IPS DF 19.7 (cell line): ENCODE measurements around the gene TUFT1.
A peak's percentile ranks its signal among the peaks of the same experiment; 100 is the strongest.
"Not testable (repeated sequence)": the region's sequence is repeated elsewhere in the genome, so short reads cannot be mapped to it uniquely, and the experiment has no call there.

Experiments used
- DNase-seq: peaks from one replicate; pipeline ENCODE4 v3.0.0-alpha.2; 2013; ENCODE audit warnings: low read depth, low spot score

The TUFT1 gene

GRCh38 chr1:151579436-151580225, 39.5 kb downstream of the TUFT1 start:
- DNase-seq: no peak

- DNase-seq: no peak
These were observed 41.3 kb downstream of the TUFT1 start for GRCh38 chr1:151581451-151581850.

- DNase-seq: no peak
These were observed 41.8 kb downstream of the TUFT1 start for GRCh38 chr1:151581921-151582320.

- DNase-seq: no peak
These were observed 43.7 kb downstream of the TUFT1 start for GRCh38 chr1:151583796-151584195.

- DNase-seq: no peak
These were observed 44.2 kb downstream of the TUFT1 start for GRCh38 chr1:151584278-151584677.

- no peak for DNase-seq
These were observed 44.7 kb downstream of the TUFT1 start for GRCh38 chr1:151584780-151585179.

- DNase-seq: no peak
These were observed 45.5 kb downstream of the TUFT1 start for GRCh38 chr1:151585622-151586021.

- no peak for DNase-seq
These were observed 50.9 kb downstream of the TUFT1 start for GRCh38 chr1:151590961-151591360.

- no peak for DNase-seq
These were observed 53.6 kb downstream of the TUFT1 start for GRCh38 chr1:151593730-151594129.

GRCh38 chr1:151594143-151594625, 54.1 kb downstream of the TUFT1 start:
- peak; percentile 70 for DNase-seq

- DNase-seq: no peak
These were observed 56.3 kb downstream of the TUFT1 start for GRCh38 chr1:151596166-151596953.

GRCh38 chr1:151602550-151602949, 62.4 kb downstream of the TUFT1 start:
- DNase-seq: not testable (repeated sequence)

GRCh38 chr1:151604291-151604690, 64.2 kb downstream of the TUFT1 start:
- no peak for DNase-seq

GRCh38 chr1:151606384-151606783, 66.3 kb downstream of the TUFT1 start:
- no peak for DNase-seq

GRCh38 chr1:151606857-151607256, 66.7 kb downstream of the TUFT1 start:
- no peak for DNase-seq

GRCh38 chr1:151610142-151610541, 70.0 kb downstream of the TUFT1 start:
- no peak for DNase-seq

GRCh38 chr1:151611288-151611790, 71.2 kb downstream of the TUFT1 start:
- no peak for DNase-seq

GRCh38 chr1:151611832-151612500, 71.9 kb downstream of the TUFT1 start, which contains the start of gene SNX27:
Gene SNX27 (plus strand): TSS chr1:151612050. CDS start chr1:151612202, 152 bp downstream.
- DNase-seq: peak; percentile 85

GRCh38 chr1:151612501-151613281, 72.6 kb downstream of the TUFT1 start:
- no peak for DNase-seq

- DNase-seq: no peak
These were observed 73.2 kb downstream of the TUFT1 start for GRCh38 chr1:151613282-151613780.
